ENCODE results near the gene CFAP141.
A peak's percentile ranks its signal among the peaks of the same experiment; 100 is the strongest.

CFAP141 gene

DNA sequence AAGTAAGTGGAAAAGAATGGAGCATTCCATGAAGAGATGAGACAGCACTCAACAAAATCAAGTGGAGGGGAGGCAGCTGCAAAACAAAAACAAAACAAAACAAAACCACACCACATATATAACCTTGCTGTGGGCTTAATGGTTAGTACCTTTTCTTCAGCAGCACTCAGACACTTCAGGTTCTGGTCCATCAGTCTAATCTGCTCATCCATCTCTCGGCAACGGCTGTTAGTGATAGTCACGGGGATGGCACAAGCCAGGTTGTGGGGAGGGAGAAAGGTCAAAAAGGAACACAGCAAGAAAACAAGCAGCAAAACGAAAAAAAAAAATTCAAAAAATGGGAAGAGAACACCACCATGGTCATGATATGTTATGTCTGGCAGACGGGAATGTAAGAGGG is 34.3 kb downstream of the CFAP141 start:
- no peak for DNase-seq (ENCODE audit: low read depth)

DNA sequence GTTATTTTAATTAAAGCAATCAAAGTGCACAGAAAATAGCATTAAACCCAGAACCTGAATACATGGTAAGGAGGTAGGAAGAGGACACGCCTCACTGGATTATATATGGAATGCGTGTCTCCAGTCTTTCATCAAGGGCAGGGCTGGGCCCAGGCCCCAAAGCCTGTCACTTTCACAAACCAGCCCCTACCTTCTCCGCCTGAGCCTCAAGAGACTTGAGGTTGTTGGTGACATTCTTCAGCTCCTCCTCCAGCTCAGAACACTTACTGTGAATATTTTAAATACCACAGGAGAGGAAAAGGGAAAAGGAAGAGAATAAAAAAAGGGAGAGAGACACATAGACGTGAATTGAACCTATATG is 34.9 kb downstream of the CFAP141 start:
- no peak for DNase-seq (ENCODE audit: low read depth)

GRCh38 chr1:154170547-154171222 is 35.4 kb downstream of the CFAP141 start:
- peak; percentile 29 for DNase-seq (ENCODE audit: low read depth)

GRCh38 chr1:154167461-154167860 is 38.7 kb downstream of the CFAP141 start:
- no peak for DNase-seq (ENCODE audit: low read depth)

DNA sequence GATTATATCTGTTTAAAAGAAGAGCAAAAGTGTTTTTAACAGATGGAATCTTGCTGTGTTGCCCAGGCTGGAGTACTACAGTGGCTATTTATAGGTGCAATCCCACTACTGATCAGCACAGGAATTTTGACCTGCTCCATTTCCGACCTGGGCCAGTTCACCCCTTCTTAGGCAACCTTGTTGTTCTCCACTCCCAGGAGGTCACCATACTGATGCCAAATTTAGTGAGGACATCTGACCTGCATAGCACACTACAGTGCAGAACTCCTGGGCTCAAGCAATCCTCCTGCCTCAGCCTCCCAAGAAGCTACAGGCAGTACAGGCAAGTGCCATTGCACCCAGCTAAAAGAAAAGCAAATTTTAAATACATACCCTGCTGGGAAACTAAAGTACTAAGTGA is 39.9 kb downstream of the CFAP141 start:
- no peak for DNase-seq (ENCODE audit: low read depth)

DNA sequence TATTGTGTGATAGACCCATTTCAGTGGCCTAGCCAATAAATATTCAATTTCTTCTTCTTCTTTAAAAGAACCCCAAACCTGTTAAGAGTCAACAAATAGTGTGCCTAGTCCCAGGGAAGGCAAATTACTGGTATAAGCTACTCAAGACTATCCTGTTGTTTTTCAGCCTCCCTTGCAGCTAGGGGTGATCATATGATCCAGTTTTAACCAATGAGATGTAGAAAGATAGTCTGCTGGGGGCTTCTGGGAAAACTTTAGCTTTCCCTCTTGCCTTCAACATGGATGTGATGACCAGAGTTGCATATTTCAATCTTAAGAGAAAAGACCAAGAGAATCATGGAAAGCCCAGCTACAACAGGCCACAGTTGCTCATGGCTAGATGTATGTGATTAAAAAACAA is 46.6 kb downstream of the CFAP141 start:
- DNase-seq (ENCODE audit: low read depth) = no peak

DNA sequence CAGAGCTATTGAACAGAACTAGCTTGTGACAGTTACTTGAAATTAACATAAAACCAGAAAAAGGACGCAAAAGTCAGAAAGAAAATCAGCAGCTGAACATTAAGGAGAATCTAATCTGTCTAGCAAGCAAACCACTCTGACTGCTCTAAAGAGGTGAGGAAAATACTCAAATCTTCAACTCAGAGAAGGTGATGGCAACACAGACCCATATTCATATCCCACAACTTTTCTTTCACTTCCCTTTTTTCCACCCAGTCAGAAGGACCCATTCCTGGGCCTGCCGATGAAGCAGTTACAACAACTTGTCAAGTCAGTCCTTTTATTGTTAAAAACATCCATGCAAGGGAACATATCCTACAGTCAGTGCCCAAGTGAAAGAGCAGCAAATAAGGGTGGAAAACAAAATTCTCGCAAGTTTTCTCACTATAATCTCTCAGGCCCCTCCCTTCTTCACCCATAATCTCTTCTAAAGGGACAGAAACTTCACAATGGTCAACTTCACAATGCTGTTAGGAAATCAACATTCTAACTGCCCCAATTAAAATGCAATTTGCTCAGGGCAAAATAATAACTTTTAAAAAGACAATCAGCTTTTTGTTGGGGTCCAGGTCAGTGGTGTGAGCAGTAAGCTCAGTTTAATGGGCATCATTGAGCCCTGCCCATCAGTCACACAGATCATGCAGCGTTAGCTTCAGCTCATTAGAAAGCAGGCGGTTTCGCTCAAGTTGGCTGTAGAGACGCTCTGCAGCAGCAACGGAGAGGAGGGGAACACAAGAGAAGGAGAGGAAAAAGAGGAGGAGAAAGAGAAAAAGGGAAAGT is 47.6 kb downstream of the CFAP141 start:
- no peak for DNase-seq (ENCODE audit: low read depth)

DNA sequence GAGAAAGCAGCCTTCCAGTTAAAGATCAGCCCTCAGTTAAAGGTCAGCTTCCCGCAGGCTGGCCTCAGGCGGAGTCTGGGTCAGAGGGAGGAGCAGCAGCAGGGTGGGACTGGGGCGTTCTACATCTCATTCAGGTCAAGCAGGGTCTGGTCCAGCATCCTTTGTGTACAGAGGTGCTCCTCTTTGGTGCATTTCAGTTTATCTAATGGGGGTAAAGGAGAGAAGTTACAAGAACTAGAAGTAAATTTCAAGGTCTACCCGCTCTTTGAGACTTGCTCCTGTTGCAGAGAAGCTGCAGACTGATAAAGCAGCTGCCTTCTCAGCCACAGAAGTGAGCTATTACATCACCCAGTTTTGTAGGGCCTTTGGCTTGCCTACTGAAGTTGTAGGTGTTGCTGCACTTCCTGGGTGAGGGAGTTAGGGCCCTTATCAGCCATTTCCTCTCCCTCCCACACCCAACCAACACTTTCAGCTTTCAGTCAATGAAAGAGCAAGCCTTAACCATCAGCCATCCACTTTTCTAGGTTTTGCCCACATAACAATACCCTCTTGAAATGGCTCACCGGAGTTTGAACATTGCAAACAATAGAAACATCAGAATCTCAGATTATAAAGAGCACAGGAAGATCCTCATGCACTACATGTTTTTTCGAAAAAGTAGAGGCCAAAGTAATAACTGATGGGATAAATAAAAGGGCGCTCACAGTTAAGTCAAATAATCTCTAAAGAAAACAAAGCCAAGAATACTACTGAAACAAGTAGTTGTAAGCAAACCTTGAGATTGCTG is 48.4 kb downstream of the CFAP141 start:
- no peak for DNase-seq (ENCODE audit: low read depth)

- DNase-seq (ENCODE audit: low read depth) = no peak
These were observed 50.9 kb downstream of the CFAP141 start for GRCh38 chr1:154155251-154155650.

DNA sequence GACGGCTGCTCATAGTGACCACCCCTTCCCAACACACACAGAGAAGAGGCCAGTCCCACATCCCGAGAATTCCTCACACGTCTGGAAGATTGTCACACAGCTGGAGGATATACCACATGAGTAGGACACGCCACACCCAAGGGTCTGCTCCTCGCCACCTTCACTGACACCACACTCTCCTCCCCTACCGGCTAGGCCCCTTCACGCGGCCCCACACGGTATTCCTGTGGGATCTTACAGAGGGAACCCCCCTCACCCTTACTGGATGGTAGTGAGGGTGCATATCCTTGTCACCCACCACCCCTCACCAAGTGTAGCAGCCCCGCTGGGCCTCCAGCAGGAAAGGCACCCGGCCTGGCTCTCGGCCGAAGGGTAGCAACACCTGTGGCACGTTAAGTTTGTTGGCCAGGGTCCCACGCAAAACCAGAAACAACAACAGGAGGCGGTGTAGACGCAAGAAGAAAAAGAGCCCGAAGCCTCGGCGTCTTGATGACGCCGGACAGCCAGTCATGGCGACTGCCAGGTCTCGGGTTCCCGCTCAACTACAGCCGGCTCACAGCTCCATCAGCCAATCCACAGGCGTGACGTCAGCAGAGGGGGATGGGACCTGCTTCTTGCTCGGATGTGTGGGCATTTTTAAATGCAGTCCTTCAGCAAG is 51.5 kb downstream of the CFAP141 start, which contains the start of gene NUP210L:
TSS of gene NUP210L (minus strand) at position 540 of the 658 bp plus-strand sequence.
- no peak for DNase-seq (ENCODE audit: low read depth)

- no peak for DNase-seq (ENCODE audit: low read depth)
These were observed 52.1 kb downstream of the CFAP141 start for GRCh38 chr1:154154053-154154452.

DNA sequence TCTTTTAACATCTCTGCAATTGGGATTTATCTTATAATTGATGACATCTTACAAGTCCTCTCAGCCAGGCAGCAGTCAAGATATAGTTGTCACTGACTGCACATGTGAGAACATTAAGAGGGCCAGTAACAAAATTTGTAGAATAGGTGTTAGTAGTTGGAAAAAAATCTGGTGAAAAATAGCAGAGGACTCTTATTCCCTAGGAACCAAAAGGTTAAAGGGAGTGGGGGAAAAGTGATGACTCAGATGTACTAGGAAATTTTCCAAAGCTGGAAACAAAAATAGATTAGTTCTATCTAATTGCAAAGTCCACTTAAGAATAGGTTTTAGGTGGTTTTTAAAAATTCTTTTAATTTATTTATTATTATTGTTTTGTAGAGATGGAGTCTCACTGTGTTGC is 54.8 kb downstream of the CFAP141 start:
- DNase-seq (ENCODE audit: low read depth) = no peak
